CD14-positive monocyte (primary cell): ENCODE measurements around the gene LRRFIP2. TPM values are rescaled to one million over a fixed set of nuclear protein-coding genes. Genes with fewer than 3 reads are reported as not detected.
A peak's percentile ranks its signal among the peaks of the same experiment; 100 is the strongest.

Experiments
- DNase-seq, 3 donors: peaks; one replicate each; pipeline ENCODE4 v3.0.0-alpha.2; 2011 to 2022
- H2AFZ ChIP-seq: 2 replicates; pipeline ENCODE4 v1.6.0; 2012; ENCODE audit warnings: mild to moderate bottlenecking, low read depth, low read length, inconsistent platforms; ENCODE audit not compliant: insufficient read depth, poor library complexity, severe bottlenecking
- H3K27ac ChIP-seq, 2 donors: 1 replicate in 1 of 2; 2 replicates in 1 of 2; pipeline ENCODE4 v1.5.1; 2012 to 2013; ENCODE audit warnings: low read length in 2 of 2, control low read depth in 1 of 2, inconsistent platforms in 1 of 2, low read depth in 1 of 2, mild to moderate bottlenecking in 1 of 2
- H3K27me3 ChIP-seq, 2 donors: one replicate each; pipeline versions ENCODE4 v1.6.0 to v1.6.1; 2011 to 2013; ENCODE audit warnings: low read length in 2 of 2; ENCODE audit not compliant: control insufficient read depth in 2 of 2, insufficient read depth in 2 of 2
- H3K36me3 ChIP-seq, 2 donors: replicated peaks in 1 of 2; 1 replicate in 1 of 2; 2 replicates in 1 of 2; pipeline versions ENCODE4 v1.5.1 to v1.6.1; 2012 to 2013; ENCODE audit warnings: low read length in 2 of 2, control low read depth in 1 of 2, inconsistent platforms in 1 of 2, mild to moderate bottlenecking in 1 of 2; ENCODE audit not compliant: insufficient read depth in 2 of 2, control insufficient read depth in 1 of 2
- H3K4me1 ChIP-seq, 2 donors: 1 replicate in 1 of 2; 2 replicates in 1 of 2; pipeline versions ENCODE4 v1.5.1 to v1.6.1; 2012 to 2013; ENCODE audit warnings: low read length in 2 of 2, control low read depth in 1 of 2, inconsistent platforms in 1 of 2, mild to moderate bottlenecking in 1 of 2, moderate library complexity in 1 of 2; ENCODE audit not compliant: insufficient read depth in 2 of 2, control insufficient read depth in 1 of 2
- H3K4me2 ChIP-seq: replicated peaks from 2 replicates; pipeline ENCODE3; 2012; ENCODE audit warnings: low read length, moderate library complexity, mild to moderate bottlenecking; ENCODE audit not compliant: poor library complexity, severe bottlenecking; ENCODE audit errors: extremely low read depth
- H3K4me3 ChIP-seq, 3 experiments: fragments of 200-600 bp in 1 of 3; sonication (generic) in 1 of 3; replicated peaks in 1 of 3; 1 replicate in 2 of 3; 2 replicates in 1 of 3; pipeline ENCODE4 v1.5.1; 2011 to 2013; ENCODE audit warnings: low read length in 3 of 3, mild to moderate bottlenecking in 3 of 3, control low read depth in 2 of 3, low read depth in 2 of 3, inconsistent platforms in 1 of 3, moderate library complexity in 1 of 3
- H3K79me2 ChIP-seq: 2 replicates; pipeline ENCODE4 v1.6.0; 2012; ENCODE audit warnings: mild to moderate bottlenecking, control low read depth, inconsistent platforms, low read length, moderate library complexity; ENCODE audit not compliant: insufficient read depth
- H3K9ac ChIP-seq: 2 replicates; pipeline ENCODE4 v1.6.0; 2017; ENCODE audit warnings: low read length, mild to moderate bottlenecking; ENCODE audit not compliant: insufficient read depth, poor library complexity, severe bottlenecking
- H3K9me3 ChIP-seq, 2 donors: replicated peaks in 1 of 2; 1 replicate in 1 of 2; 2 replicates in 1 of 2; pipeline versions ENCODE4 v1.5.1 to v1.6.1; 2012 to 2013; ENCODE audit warnings: low read length in 2 of 2, control low read depth in 1 of 2; ENCODE audit not compliant: control insufficient read depth in 1 of 2, insufficient read depth in 1 of 2
- H4K20me1 ChIP-seq: 2 replicates; pipeline ENCODE4 v1.6.0; 2012; ENCODE audit warnings: mild to moderate bottlenecking, low read length, control low read depth, moderate library complexity; ENCODE audit not compliant: insufficient read depth
- H3K27ac Mint-ChIP-seq, 7 donors: one replicate each; pipeline ENCODE4 v1.8.0; 2020; ENCODE audit warnings: mild to moderate bottlenecking in 7 of 7, mixed read lengths in 7 of 7, moderate library complexity in 6 of 7, inconsistent platforms in 2 of 7
- H3K27me3 Mint-ChIP-seq, 3 donors: one replicate each; pipeline ENCODE4 v1.8.0; 2021 to 2022; ENCODE audit warnings: low read depth in 3 of 3, mild to moderate bottlenecking in 3 of 3, mixed read lengths in 3 of 3, moderate library complexity in 3 of 3, inconsistent platforms in 1 of 3
- H3K36me3 Mint-ChIP-seq, 2 donors: one replicate each; pipeline ENCODE4 v1.8.0; 2020; ENCODE audit warnings: mixed read lengths in 2 of 2, inconsistent platforms in 1 of 2, mild to moderate bottlenecking in 1 of 2
- H3K4me1 Mint-ChIP-seq: one replicate; pipeline ENCODE4 v1.8.0; 2020; ENCODE audit warnings: mild to moderate bottlenecking, mixed read lengths
- H3K4me3 Mint-ChIP-seq, 2 donors: one replicate each; pipeline ENCODE4 v1.8.0; 2020; ENCODE audit warnings: mild to moderate bottlenecking in 2 of 2, mixed read lengths in 2 of 2, moderate library complexity in 1 of 2
- H3K9me3 Mint-ChIP-seq, 7 donors: one replicate each; pipeline ENCODE4 v1.8.0; 2020 to 2022; ENCODE audit warnings: mixed read lengths in 7 of 7, mild to moderate bottlenecking in 6 of 7, moderate library complexity in 6 of 7, inconsistent platforms in 2 of 7
- WGBS: methylation state at CpG from one replicate; pipeline ENCODE4 v1.1.5; 2013; ENCODE audit warnings: missing lambda C conversion rate; ENCODE audit not compliant: insufficient coverage; 5-methylcytosine and 5-hydroxymethylcytosine counted together
- intact Hi-C, 2 donors: fragments of 100-400 bp; cut with micrococcal nuclease; formaldehyde crosslinking; loops; one replicate each; pipeline versions ENCODE4 v1.15.0 to v1.15.1; 2023
- polyA plus RNA-seq, 3 donors: library from polyadenylated mRNA; depleted of rRNA in 1 of 3; unstranded in 2 of 3; stranded (reverse) in 1 of 3; fragments of 300-500 nt in 2 of 3; fragments of >200 nt in 1 of 3; fragmentation: Illumina TruSeq in 2 of 3; gene quantifications; 1 replicate in 2 of 3; 2 replicates in 1 of 3; pipeline ENCODE4 v1.2.3, GENCODE V29; 2012 to 2021
- TF ChIP-seq, protein P1 (sequence below): fragments of 200-600 bp; IDR thresholded peaks from one replicate; pipeline ENCODE4 v1.8.0; 2022; ENCODE audit warnings: antibody characterized with exemption, mild to moderate bottlenecking

LRRFIP2 gene
- polyA plus RNA-seq, 3 donors = 30.9 to 39.4 (median 31.7) TPM

DNA sequence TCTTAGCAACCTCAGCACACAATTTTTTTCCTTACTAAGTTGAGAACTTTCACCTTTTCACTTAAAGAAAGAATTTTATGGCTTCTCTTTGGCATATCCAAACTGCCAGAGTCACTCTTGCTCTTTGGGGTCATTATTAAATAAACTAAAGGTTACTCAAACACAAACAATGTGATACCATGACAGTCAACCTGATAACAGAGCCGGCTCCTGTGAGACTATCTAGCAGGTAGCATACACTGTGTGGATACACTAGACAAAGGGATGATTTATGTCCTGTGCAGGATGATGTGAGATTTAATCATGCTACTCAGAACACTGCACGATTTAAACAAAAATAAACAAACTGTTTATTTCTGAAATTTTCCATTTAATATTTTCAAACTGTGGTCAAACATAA is 35.6 kb downstream of the LRRFIP2 start:
- no peak for DNase-seq
- H3K4me3 Mint-ChIP-seq = no peak overlapping the region
- Histone ChIP-seq H2AFZ (no peak overlapping the region), H3K27me3 (no peaks in the 10 kb centered on the region), H3K27ac (no peak overlapping the region), H3K9me3 (no peaks in the 10 kb centered on the region), H3K79me2 (peaks cover 55% of the 10 kb centered on the region), H3K4me3 (no peak overlapping the region), H3K4me2 (no peak overlapping the region), H3K4me1 (peaks cover 8 to 21% of the 10 kb centered on the region in 2 donors), H4K20me1 (no peaks in the 10 kb centered on the region), H3K36me3 (peaks cover 14 to 26% of the 10 kb centered on the region in 2 donors), H3K9ac (no peak overlapping the region)
- peaks cover 15% of the 10 kb centered on the region for H3K4me1 Mint-ChIP-seq
- no CpG with 5 or more reads among the region's 2 CpGs for WGBS
- intact Hi-C loops = no loop called here
- TF ChIP-seq, protein P1, sequence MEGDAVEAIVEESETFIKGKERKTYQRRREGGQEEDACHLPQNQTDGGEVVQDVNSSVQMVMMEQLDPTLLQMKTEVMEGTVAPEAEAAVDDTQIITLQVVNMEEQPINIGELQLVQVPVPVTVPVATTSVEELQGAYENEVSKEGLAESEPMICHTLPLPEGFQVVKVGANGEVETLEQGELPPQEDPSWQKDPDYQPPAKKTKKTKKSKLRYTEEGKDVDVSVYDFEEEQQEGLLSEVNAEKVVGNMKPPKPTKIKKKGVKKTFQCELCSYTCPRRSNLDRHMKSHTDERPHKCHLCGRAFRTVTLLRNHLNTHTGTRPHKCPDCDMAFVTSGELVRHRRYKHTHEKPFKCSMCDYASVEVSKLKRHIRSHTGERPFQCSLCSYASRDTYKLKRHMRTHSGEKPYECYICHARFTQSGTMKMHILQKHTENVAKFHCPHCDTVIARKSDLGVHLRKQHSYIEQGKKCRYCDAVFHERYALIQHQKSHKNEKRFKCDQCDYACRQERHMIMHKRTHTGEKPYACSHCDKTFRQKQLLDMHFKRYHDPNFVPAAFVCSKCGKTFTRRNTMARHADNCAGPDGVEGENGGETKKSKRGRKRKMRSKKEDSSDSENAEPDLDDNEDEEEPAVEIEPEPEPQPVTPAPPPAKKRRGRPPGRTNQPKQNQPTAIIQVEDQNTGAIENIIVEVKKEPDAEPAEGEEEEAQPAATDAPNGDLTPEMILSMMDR = no peak
- peaks cover 0 to 3% (median 0%) of the 10 kb centered on the region in 7 donors for H3K9me3 Mint-ChIP-seq
- peaks cover under 1 to 5% of the 10 kb centered on the region in 2 donors for H3K36me3 Mint-ChIP-seq
- H3K27ac Mint-ChIP-seq = no peak overlapping the region
- no peaks in the 10 kb centered on the region for H3K27me3 Mint-ChIP-seq

DNA sequence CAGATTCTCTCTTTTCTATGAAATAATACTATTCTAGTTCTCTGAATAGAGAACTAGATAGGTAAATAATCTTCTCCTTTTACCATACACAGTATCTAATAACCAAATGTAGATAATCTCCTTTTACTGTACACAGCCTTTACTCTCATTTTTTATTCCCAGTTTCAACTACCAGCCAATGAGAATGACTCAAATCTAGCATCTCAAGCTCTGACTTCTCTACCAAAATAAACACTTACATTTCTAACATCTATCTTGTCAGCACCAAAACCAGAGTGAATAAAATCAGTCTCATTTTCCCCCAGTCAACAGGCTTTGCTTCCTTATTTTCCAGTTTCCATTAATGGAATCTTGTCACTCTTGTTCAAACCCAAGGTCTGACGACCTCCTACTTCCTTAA is 36.9 kb downstream of the LRRFIP2 start:
- H3K27ac Mint-ChIP-seq = peak overlapping the region in 5 of 7 donors; percentile 8 to 76 (median 40)
- no peak overlapping the region for H3K4me3 Mint-ChIP-seq
- no peak overlapping the region for H3K4me3 ChIP-seq
- H3K27ac ChIP-seq = no peak overlapping the region
- H3K4me1 ChIP-seq = peaks cover 8 to 21% of the 10 kb centered on the region in 2 donors
- H3K79me2 ChIP-seq = peaks cover 58% of the 10 kb centered on the region
- no peaks in the 10 kb centered on the region for H3K27me3 Mint-ChIP-seq
- peaks cover 4 to 13% of the 10 kb centered on the region in 2 donors for H3K36me3 ChIP-seq
- no peaks in the 10 kb centered on the region for H4K20me1 ChIP-seq
- H3K36me3 Mint-ChIP-seq = peaks cover 0 to 5% of the 10 kb centered on the region in 2 donors
- H3K9ac ChIP-seq = no peak overlapping the region
- DNase-seq = no peak
- WGBS = 11% methylated on average over 1 of the region's 1 CpG
- H3K4me2 ChIP-seq = no peak overlapping the region
- H2AFZ ChIP-seq = no peak overlapping the region
- peaks cover 18% of the 10 kb centered on the region for H3K4me1 Mint-ChIP-seq
- H3K9me3 ChIP-seq = no peaks in the 10 kb centered on the region
- TF ChIP-seq, protein P1 = no peak
- no peaks in the 10 kb centered on the region for H3K27me3 ChIP-seq
- no peaks in the 10 kb centered on the region for H3K9me3 Mint-ChIP-seq
- intact Hi-C loops = no loop called here
